Naive thymus-derived CD4-positive, alpha-beta T cell (primary cell): ENCODE results near the gene TNRC6A. TPM values are rescaled to one million over a fixed set of nuclear protein-coding genes. Genes with fewer than 3 reads are reported as not detected.

Source experiments
- ATAC-seq: fragments of 150-1000 bp; cut with Tn5 transposase; 2 replicates; pipeline ENCODE4 v1.10.0; 2021; ENCODE audit warnings: mild to moderate bottlenecking, moderate library complexity
- CTCF ChIA-PET: fragments of 350-600 bp; sonication (Branson Sonifier 250); formaldehyde crosslinking; loops from one replicate; lab custom pipeline; 2021; ENCODE audit warnings: antibody characterized with exemption; lab: Charles Lee
- POLR2A ChIA-PET: fragments of 350-600 bp; sonication (Branson Sonifier 250); formaldehyde crosslinking; loops from one replicate; lab custom pipeline; 2021; ENCODE audit warnings: antibody characterized with exemption, inconsistent platforms; lab: Charles Lee
- DNase-seq, 9 donors: peaks; one replicate each; pipeline versions ENCODE4 v3.0.0 to v3.0.0-alpha.2; 2020 to 2022; ENCODE audit warnings: mixed read lengths in 1 of 9
- H3K27ac ChIP-seq: one replicate; pipeline ENCODE4 v1.7.0; 2013; ENCODE audit warnings: mild to moderate bottlenecking, low read depth, low read length, moderate library complexity
- H3K27me3 ChIP-seq, 2 donors: one replicate each; pipeline ENCODE4 v1.7.0; 2013; ENCODE audit warnings: low read length in 2 of 2, mild to moderate bottlenecking in 2 of 2, moderate library complexity in 2 of 2; ENCODE audit not compliant: control insufficient read depth in 2 of 2, insufficient read depth in 2 of 2
- H3K36me3 ChIP-seq, 3 experiments: 1 replicate in 2 of 3; 2 replicates in 1 of 3; pipeline ENCODE4 v1.7.0; 2013; ENCODE audit warnings: low read length in 3 of 3, mild to moderate bottlenecking in 3 of 3, moderate library complexity in 1 of 3; ENCODE audit not compliant: insufficient read depth in 3 of 3, control insufficient read depth in 2 of 3
- H3K4me1 ChIP-seq, 2 donors: one replicate each; pipeline ENCODE4 v1.7.0; 2013; ENCODE audit warnings: low read length in 2 of 2, mild to moderate bottlenecking in 2 of 2, moderate library complexity in 1 of 2; ENCODE audit not compliant: control insufficient read depth in 2 of 2, insufficient read depth in 2 of 2
- H3K4me3 ChIP-seq: 2 replicates; pipeline ENCODE4 v1.7.0; 2013; ENCODE audit warnings: mild to moderate bottlenecking, low read length
- H3K9me3 ChIP-seq, 3 experiments: 1 replicate in 2 of 3; 2 replicates in 1 of 3; pipeline ENCODE4 v1.7.0; 2013; ENCODE audit warnings: low read length in 3 of 3; ENCODE audit not compliant: control insufficient read depth in 2 of 3
- H3K27ac Mint-ChIP-seq, 9 donors: one replicate each; pipeline ENCODE4 v1.8.0; 2020 to 2022; ENCODE audit warnings: mixed read lengths in 9 of 9, mild to moderate bottlenecking in 8 of 9, moderate library complexity in 5 of 9, inconsistent platforms in 2 of 9
- H3K27me3 Mint-ChIP-seq, 5 donors: one replicate each; pipeline ENCODE4 v1.8.0; 2021 to 2022; ENCODE audit warnings: mixed read lengths in 5 of 5, mild to moderate bottlenecking in 1 of 5
- H3K36me3 Mint-ChIP-seq, 5 donors: one replicate each; pipeline ENCODE4 v1.8.0; 2020 to 2022; ENCODE audit warnings: mixed read lengths in 5 of 5, mild to moderate bottlenecking in 3 of 5, inconsistent platforms in 1 of 5
- H3K4me1 Mint-ChIP-seq, 7 donors: one replicate each; pipeline ENCODE4 v1.8.0; 2020 to 2022; ENCODE audit warnings: mixed read lengths in 7 of 7, mild to moderate bottlenecking in 3 of 7, inconsistent platforms in 1 of 7
- H3K4me3 Mint-ChIP-seq, 10 donors: one replicate each; pipeline ENCODE4 v1.8.0; 2020 to 2022; ENCODE audit warnings: mild to moderate bottlenecking in 10 of 10, mixed read lengths in 10 of 10, moderate library complexity in 6 of 10, inconsistent platforms in 2 of 10
- H3K9me3 Mint-ChIP-seq, 11 donors: one replicate each; pipeline ENCODE4 v1.8.0; 2020 to 2022; ENCODE audit warnings: mixed read lengths in 11 of 11, mild to moderate bottlenecking in 4 of 11, inconsistent platforms in 1 of 11, moderate library complexity in 1 of 11
- intact Hi-C, 2 donors: fragments of 100-400 bp; cut with micrococcal nuclease; formaldehyde crosslinking; loops; one replicate each; pipeline ENCODE4 v1.15.1; 2023
- polyA plus RNA-seq, 2 donors: library from polyadenylated mRNA; unstranded; fragments of 300-500 nt; fragmentation: Illumina TruSeq; gene quantifications; one replicate each; pipeline ENCODE4 v1.2.3, GENCODE V29; 2021
- total RNA-seq, 6 experiments: library from RNA in 5 of 6; stranded (reverse) in 5 of 6; gene quantifications; 1 replicate in 5 of 6; 2 replicates in 1 of 6; pipeline ENCODE4 v1.2.3 and lab custom pipeline; 2021 to 2026

Gene TNRC6A
- total and polyA plus RNA-seq, 7 experiments from 2014 or later, result 13.4 to 110 (median 75.2) TPM

DNA sequence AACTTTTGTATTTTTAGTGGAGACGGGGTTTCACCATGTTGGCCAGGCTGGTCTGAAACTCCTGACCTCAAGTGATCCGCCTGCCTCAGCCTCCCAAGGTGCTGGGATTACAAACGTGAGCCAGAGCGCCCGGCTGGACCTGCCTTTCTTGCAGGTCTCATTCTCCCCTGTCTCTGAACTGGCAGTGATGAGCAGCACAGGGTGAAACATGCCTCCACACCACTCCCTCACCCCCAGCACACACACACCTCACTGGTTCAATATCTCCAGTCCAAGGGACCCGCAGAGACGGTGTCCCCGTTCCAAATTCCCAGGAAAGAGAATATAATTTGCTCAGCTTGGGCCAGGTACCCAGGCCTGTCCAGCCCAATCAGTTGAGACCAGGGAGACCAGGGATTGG, 139.6 kb downstream of the TNRC6A start:
- ATAC-seq, result no peak
- Mint-ChIP-seq H3K9me3 (peaks cover 2 to 19% (median 9%) of the 10 kb centered on the region in 11 donors), H3K4me3 (no peak overlapping the region), H3K27me3 (peaks cover 0 to 10% (median under 1%) of the 10 kb centered on the region in 5 donors), H3K4me1 (no peaks in the 10 kb centered on the region), H3K27ac (no peak overlapping the region), H3K36me3 (peaks cover 0 to 9% (median 4%) of the 10 kb centered on the region in 5 donors)
- H3K4me3 ChIP-seq, result no peak overlapping the region
- CTCF ChIA-PET, result no interaction called here
- no peaks in the 10 kb centered on the region for H3K36me3 ChIP-seq
- H3K4me1 ChIP-seq, result no peaks in the 10 kb centered on the region
- H3K27ac ChIP-seq, result no peak overlapping the region
- H3K27me3 ChIP-seq, result no peaks in the 10 kb centered on the region
- POLR2A ChIA-PET, result no interaction called here
- H3K9me3 ChIP-seq, result no peaks in the 10 kb centered on the region
- intact Hi-C loops, result no loop called here
- no peak for DNase-seq

- Mint-ChIP-seq H3K4me3 (no peak overlapping the region), H3K4me1 (no peaks in the 10 kb centered on the region), H3K36me3 (peaks cover 0 to 4% (median 0%) of the 10 kb centered on the region in 5 donors), H3K27me3 (peaks cover 0 to 9% (median 0%) of the 10 kb centered on the region in 5 donors), H3K9me3 (no peaks in the 10 kb centered on the region), H3K27ac (no peak overlapping the region)
- DNase-seq, result no peak
- no peaks in the 10 kb centered on the region for H3K9me3 ChIP-seq
- H3K27ac ChIP-seq, result no peak overlapping the region
- no peak for ATAC-seq
- H3K36me3 ChIP-seq, result no peaks in the 10 kb centered on the region
- ChIA-PET POLR2A (no interaction called here), CTCF (no interaction called here)
- H3K4me1 ChIP-seq, result no peaks in the 10 kb centered on the region
- H3K27me3 ChIP-seq, result no peaks in the 10 kb centered on the region
- no peak overlapping the region for H3K4me3 ChIP-seq
- intact Hi-C loops, result no loop called here
These were observed 142.4 kb downstream of the TNRC6A start for GRCh38 chr16:24871891-24872290.

GRCh38 chr16:24873028-24873427, 143.6 kb downstream of the TNRC6A start:
- ChIA-PET CTCF (interaction anchor here (0.6 kb wide), 1 partner anchor 59 kb away, joined by 3 read pairs; no protein-coding TSS in a partner anchor), POLR2A (no interaction called here)
- H3K27me3 Mint-ChIP-seq, result peaks cover 0 to 9% (median 0%) of the 10 kb centered on the region in 5 donors
- no peak overlapping the region for H3K27ac Mint-ChIP-seq
- H3K9me3 Mint-ChIP-seq, result no peaks in the 10 kb centered on the region
- Histone ChIP-seq H3K4me1 (no peaks in the 10 kb centered on the region), H3K9me3 (no peaks in the 10 kb centered on the region), H3K4me3 (no peak overlapping the region), H3K27me3 (no peaks in the 10 kb centered on the region), H3K27ac (no peak overlapping the region), H3K36me3 (no peaks in the 10 kb centered on the region)
- ATAC-seq, result no peak
- H3K4me3 Mint-ChIP-seq, result no peak overlapping the region
- no peaks in the 10 kb centered on the region for H3K36me3 Mint-ChIP-seq
- intact Hi-C loops, result no loop called here
- H3K4me1 Mint-ChIP-seq, result no peaks in the 10 kb centered on the region
- DNase-seq, result no peak

GRCh38 chr16:24875466-24875865, 146.0 kb downstream of the TNRC6A start:
- H3K9me3 Mint-ChIP-seq, result peaks cover 0 to 4% (median 0%) of the 10 kb centered on the region in 11 donors
- peaks cover 0 to 8% (median 5%) of the 10 kb centered on the region in 5 donors for H3K36me3 Mint-ChIP-seq
- H3K4me3 Mint-ChIP-seq, result no peak overlapping the region
- Histone ChIP-seq H3K4me1 (no peaks in the 10 kb centered on the region), H3K36me3 (no peaks in the 10 kb centered on the region), H3K27me3 (no peaks in the 10 kb centered on the region), H3K27ac (no peak overlapping the region), H3K9me3 (no peaks in the 10 kb centered on the region), H3K4me3 (no peak overlapping the region)
- DNase-seq, result no peak
- ChIA-PET POLR2A (no interaction called here), CTCF (no interaction called here)
- intact Hi-C loops, result no loop called here
- no peak for ATAC-seq
- no peaks in the 10 kb centered on the region for H3K4me1 Mint-ChIP-seq
- peaks cover 0 to 11% (median 0%) of the 10 kb centered on the region in 5 donors for H3K27me3 Mint-ChIP-seq
- H3K27ac Mint-ChIP-seq, result no peak overlapping the region

Other genes with a start within 250 kb of the TNRC6A start
- 100 to 1,000 TPM in 3 of 5 experiments, 10 to 100 TPM in 2; 70.5 to 137 (median 106) TPM for gene RBBP6, start 190.1 kb upstream of the TNRC6A start, total RNA-seq
- gene RBBP6, start 190.1 kb upstream of the TNRC6A start, polyA plus RNA-seq, result 10 to 100 TPM; 17.0 to 18.7 TPM
- gene SLC5A11, start 116.3 kb downstream of the TNRC6A start, total RNA-seq, result under 1 TPM in 4 of 5 experiments, not detected in 1; 0.46 to 0.80 (median 0.66) TPM
- gene SLC5A11, start 116.3 kb downstream of the TNRC6A start, polyA plus RNA-seq, result not detected